ENCODE measurements around the gene MBD6. TPM values are rescaled to one million over a fixed set of nuclear protein-coding genes. Genes with fewer than 3 reads are reported as not detected.

The MBD6 gene
- total and polyA plus RNA-seq, 2 of the 13 experiments (the other 11 are each of a cell fraction or from before 2014, with no cell fraction given): 4.1 to 5.9 TPM

GRCh38 chr12:57519796-57520052 lies 2.9 kb upstream of the MBD6 start (continued):
- TF ChIP-seq ZNF230 (CRISPR knock-in tag; IDR thresholded peaks at IDR 0.05) (no peak), ARNT2 (CRISPR knock-in tag; IDR thresholded peaks at IDR 0.05; ENCODE audit: low read depth) (no peak), PCBP1 (IDR thresholded peaks at IDR 0.05; ENCODE audit: borderline replicate concordance, low read depth, low read length) (no peak), ZNF7 (CRISPR knock-in tag; IDR thresholded peaks at IDR 0.05) (no peak), ZNF879 (CRISPR knock-in tag; IDR thresholded peaks at IDR 0.05) (no peak), MAFF (IDR thresholded peaks at IDR 0.05; ENCODE audit: low read depth, low read length) (no peak), ZFY (CRISPR knock-in tag; IDR thresholded peaks at IDR 0.05) (no peak), SP2 (CRISPR knock-in tag; IDR thresholded peaks at IDR 0.05) (no peak), ZMYM4 (CRISPR knock-in tag; IDR thresholded peaks at IDR 0.05) (0 out of 2 replicates have a peak, but pooled peaks have one; percentile 19), CCAR2 (optimal IDR thresholded peaks at IDR 0.05; ENCODE audit: low read depth, low read length) (no peak), MTF2 (CRISPR knock-in tag; IDR thresholded peaks at IDR 0.05; ENCODE audit: borderline replicate concordance) (0 out of 2 replicates have a peak, but pooled peaks have one; percentile 48), SMARCC2 (IDR thresholded peaks at IDR 0.05) (no peak), ZBTB1 (CRISPR knock-in tag; IDR thresholded peaks at IDR 0.05; ENCODE audit: borderline replicate concordance) (no peak), DRAP1 (CRISPR knock-in tag; IDR thresholded peaks at IDR 0.05) (no peak), ZNF775 (CRISPR knock-in tag; IDR thresholded peaks at IDR 0.05; ENCODE audit: borderline replicate concordance) (no peak), PAX8 (CRISPR knock-in tag; IDR thresholded peaks at IDR 0.05; ENCODE audit: borderline replicate concordance) (no peak), MXD4 (CRISPR knock-in tag; IDR thresholded peaks at IDR 0.05) (no peak), STAG1 (CRISPR knock-in tag; IDR thresholded peaks at IDR 0.05) (no peak; the same call in 1 of the 2 replicates), BHLHE40 (IDR thresholded peaks at IDR 0.05; ENCODE audit: low read length) (no peak), HNRNPL (IDR thresholded peaks at IDR 0.05; ENCODE audit: low read depth, low read length) (no peak), ZNF709 (CRISPR knock-in tag; IDR thresholded peaks at IDR 0.05) (no peak), SATB2 (CRISPR knock-in tag; IDR thresholded peaks at IDR 0.05) (no peak), SOX6 (IDR thresholded peaks at IDR 0.05) (no peak), SOX6 (CRISPR knock-in tag; IDR thresholded peaks at IDR 0.05) (no peak; the same call in 1 of the 2 replicates), BCL3 (CRISPR knock-in tag; IDR thresholded peaks at IDR 0.05) (no peak), ZNF615 (CRISPR knock-in tag; IDR thresholded peaks at IDR 0.05; ENCODE audit: borderline replicate concordance) (no peak)
- TF ChIP-seq, protein P1, sequence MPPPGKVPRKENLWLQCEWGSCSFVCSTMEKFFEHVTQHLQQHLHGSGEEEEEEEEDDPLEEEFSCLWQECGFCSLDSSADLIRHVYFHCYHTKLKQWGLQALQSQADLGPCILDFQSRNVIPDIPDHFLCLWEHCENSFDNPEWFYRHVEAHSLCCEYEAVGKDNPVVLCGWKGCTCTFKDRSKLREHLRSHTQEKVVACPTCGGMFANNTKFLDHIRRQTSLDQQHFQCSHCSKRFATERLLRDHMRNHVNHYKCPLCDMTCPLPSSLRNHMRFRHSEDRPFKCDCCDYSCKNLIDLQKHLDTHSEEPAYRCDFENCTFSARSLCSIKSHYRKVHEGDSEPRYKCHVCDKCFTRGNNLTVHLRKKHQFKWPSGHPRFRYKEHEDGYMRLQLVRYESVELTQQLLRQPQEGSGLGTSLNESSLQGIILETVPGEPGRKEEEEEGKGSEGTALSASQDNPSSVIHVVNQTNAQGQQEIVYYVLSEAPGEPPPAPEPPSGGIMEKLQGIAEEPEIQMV (CRISPR knock-in tag; IDR thresholded peaks at IDR 0.05; ENCODE audit: low read depth): no peak
- TF ChIP-seq, protein P2, sequence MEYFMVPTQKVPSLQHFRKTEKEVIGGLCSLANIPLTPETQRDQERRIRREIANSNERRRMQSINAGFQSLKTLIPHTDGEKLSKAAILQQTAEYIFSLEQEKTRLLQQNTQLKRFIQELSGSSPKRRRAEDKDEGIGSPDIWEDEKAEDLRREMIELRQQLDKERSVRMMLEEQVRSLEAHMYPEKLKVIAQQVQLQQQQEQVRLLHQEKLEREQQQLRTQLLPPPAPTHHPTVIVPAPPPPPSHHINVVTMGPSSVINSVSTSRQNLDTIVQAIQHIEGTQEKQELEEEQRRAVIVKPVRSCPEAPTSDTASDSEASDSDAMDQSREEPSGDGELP (IDR thresholded peaks at IDR 0.05; ENCODE audit: borderline replicate concordance, low read depth): no peak
- TF ChIP-seq, protein P3, sequence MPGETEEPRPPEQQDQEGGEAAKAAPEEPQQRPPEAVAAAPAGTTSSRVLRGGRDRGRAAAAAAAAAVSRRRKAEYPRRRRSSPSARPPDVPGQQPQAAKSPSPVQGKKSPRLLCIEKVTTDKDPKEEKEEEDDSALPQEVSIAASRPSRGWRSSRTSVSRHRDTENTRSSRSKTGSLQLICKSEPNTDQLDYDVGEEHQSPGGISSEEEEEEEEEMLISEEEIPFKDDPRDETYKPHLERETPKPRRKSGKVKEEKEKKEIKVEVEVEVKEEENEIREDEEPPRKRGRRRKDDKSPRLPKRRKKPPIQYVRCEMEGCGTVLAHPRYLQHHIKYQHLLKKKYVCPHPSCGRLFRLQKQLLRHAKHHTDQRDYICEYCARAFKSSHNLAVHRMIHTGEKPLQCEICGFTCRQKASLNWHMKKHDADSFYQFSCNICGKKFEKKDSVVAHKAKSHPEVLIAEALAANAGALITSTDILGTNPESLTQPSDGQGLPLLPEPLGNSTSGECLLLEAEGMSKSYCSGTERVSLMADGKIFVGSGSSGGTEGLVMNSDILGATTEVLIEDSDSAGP (CRISPR knock-in tag; IDR thresholded peaks at IDR 0.05; ENCODE audit: borderline replicate concordance): peak; percentile 68; the same call in 1 of the 2 replicates

Data from HepG2 (cell line).